ENCODE results near the gene HEYL. TPM values are rescaled to one million over a fixed set of nuclear protein-coding genes. Genes with fewer than 3 reads are reported as not detected.

The HEYL gene
- total and polyA plus RNA-seq, 11 donors = 7.0 to 35.2 (median 18.8) TPM

- Histone ChIP-seq H3K9me3 (no peaks in the 10 kb centered on the region), H3K4me1 (peaks cover 0 to 9% (median 2%) of the 10 kb centered on the region in 12 donors), H3K27me3 (no peaks in the 10 kb centered on the region), H3K4me3 (no peak overlapping the region), H3K27ac (no peak overlapping the region), H3K36me3 (peaks cover 0 to 7% (median 0%) of the 10 kb centered on the region in 9 donors)
- DNase-seq (no peak), ATAC-seq (no peak)
- intact Hi-C loops (cut with DNase I) = loop anchor here in 1 of 10 donors (5.0 kb wide), 1 partner anchor 49 kb away; no protein-coding TSS in a partner anchor
- TF ChIP-seq POLR2A (IDR thresholded peaks at IDR 0.05) = no peak
- TF ChIP-seq CTCF (IDR thresholded peaks at IDR 0.05) = no peak
- 75 to 94% (median 91%) methylated on average over 1 of the region's 1 CpG for WGBS, 4 donors
These were observed 23.4 kb upstream of the HEYL start for GRCh38 chr1:39662861-39663260.

GRCh38 chr1:39659538-39659937 is 20.1 kb upstream of the HEYL start:
- Histone ChIP-seq H3K27ac (no peak overlapping the region), H3K27me3 (no peaks in the 10 kb centered on the region), H3K4me1 (peaks cover 0 to 20% (median 7%) of the 10 kb centered on the region in 12 donors), H3K4me3 (no peak overlapping the region), H3K9me3 (no peaks in the 10 kb centered on the region), H3K36me3 (peaks cover 0 to 4% (median 0%) of the 10 kb centered on the region in 9 donors)
- intact Hi-C loops (cut with DNase I) = loop anchor here in 3 of 10 donors (5.0 to 10.0 kb wide), 2 partner anchors 55 to 58 kb away; no protein-coding TSS in a partner anchor
- DNase-seq = no peak
- TF ChIP-seq POLR2A (IDR thresholded peaks at IDR 0.05) (no peak), CTCF (IDR thresholded peaks at IDR 0.05) (no peak)
- 77 to 90% (median 84%) methylated on average over 5 of the region's 5 CpGs for WGBS, 4 donors
- no peak for ATAC-seq

GRCh38 chr1:39659110-39659509 is 19.7 kb upstream of the HEYL start:
- Histone ChIP-seq H3K27me3 (no peaks in the 10 kb centered on the region), H3K4me1 (peaks cover 0 to 20% (median 7%) of the 10 kb centered on the region in 12 donors), H3K27ac (no peak overlapping the region), H3K36me3 (peaks cover 0 to 4% (median 0%) of the 10 kb centered on the region in 9 donors), H3K4me3 (no peak overlapping the region), H3K9me3 (no peaks in the 10 kb centered on the region)
- 91 to 92% (median 92%) methylated on average over 8 to 12 of the region's 12 CpGs for WGBS, 4 donors
- DNase-seq (no peak), ATAC-seq (no peak)
- TF ChIP-seq CTCF (IDR thresholded peaks at IDR 0.05) (no peak), POLR2A (IDR thresholded peaks at IDR 0.05) (no peak)
- intact Hi-C loops (cut with DNase I) = loop anchor here in 3 of 10 donors (5.0 to 10.0 kb wide), 2 partner anchors 56 to 58 kb away; no protein-coding TSS in a partner anchor

GRCh38 chr1:39657923-39658485 is 18.6 kb upstream of the HEYL start:
- Histone ChIP-seq H3K4me1 (peaks cover 0 to 31% (median 10%) of the 10 kb centered on the region in 12 donors), H3K27me3 (no peaks in the 10 kb centered on the region), H3K9me3 (no peaks in the 10 kb centered on the region), H3K27ac (no peak overlapping the region), H3K36me3 (peaks cover 0 to 3% (median 0%) of the 10 kb centered on the region in 9 donors), H3K4me3 (no peak overlapping the region)
- 20 to 42% (median 36%) methylated on average over 6 of the region's 6 CpGs for WGBS, 4 donors
- DNase-seq (peak; percentile 54 to 86 (median 67)), ATAC-seq (peak in 3 of 4 donors; percentile 54 to 57 (median 57))
- intact Hi-C loops (cut with DNase I) = loop anchor here in 4 of 10 donors (2.0 to 10.0 kb wide), 3 partner anchors 49 to 59 kb away; no protein-coding TSS in a partner anchor
- no peak for TF ChIP-seq POLR2A (IDR thresholded peaks at IDR 0.05)
- TF ChIP-seq CTCF (IDR thresholded peaks at IDR 0.05) = peak; percentile 56 to 85 (median 73)

Measured in heart left ventricle (tissue), 16 donors.